Suprapubic skin (tissue), 3 donors: ENCODE measurements around the gene KCNJ1.

Experiments used
- POLR2AphosphoS5 ChIP-seq, 3 donors: sonication (generic); formaldehyde crosslinking; IDR thresholded peaks; one replicate each; pipeline ENCODE4 v1.6.1; 2017; ENCODE audit warnings: antibody characterized with exemption in 3 of 3
- TF ChIP-seq, protein P1 (sequence below), 2 donors: fragments of 200-600 bp in 1 of 2; fragments of 450-650 bp in 1 of 2; sonication (generic) in 1 of 2; IDR thresholded peaks; one replicate each; pipeline ENCODE4 v1.5.1; 2016 to 2019; ENCODE audit warnings: antibody characterized with exemption in 2 of 2, mild to moderate bottlenecking in 1 of 2, moderate library complexity in 1 of 2

DNA sequence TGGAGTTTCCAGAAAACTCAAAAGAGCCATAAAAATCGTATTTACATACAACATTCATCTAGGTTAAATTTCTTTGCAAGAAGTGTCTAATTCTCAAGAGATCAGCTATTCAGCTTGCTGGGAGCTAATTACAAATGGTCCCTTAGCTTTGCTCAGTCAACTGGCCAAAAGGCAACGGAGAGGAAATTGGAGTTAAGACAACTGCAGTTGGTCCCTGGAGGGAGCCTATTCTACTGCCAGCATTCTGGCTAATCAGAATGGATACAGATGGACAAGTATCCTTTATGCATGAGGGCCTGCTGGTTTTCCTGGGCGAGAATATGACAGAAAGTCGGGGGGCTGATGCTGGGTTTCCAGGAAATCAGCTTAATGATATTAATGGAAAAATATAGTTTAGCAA is 45.5 kb downstream of the KCNJ1 start:
- TF ChIP-seq, protein P1, sequence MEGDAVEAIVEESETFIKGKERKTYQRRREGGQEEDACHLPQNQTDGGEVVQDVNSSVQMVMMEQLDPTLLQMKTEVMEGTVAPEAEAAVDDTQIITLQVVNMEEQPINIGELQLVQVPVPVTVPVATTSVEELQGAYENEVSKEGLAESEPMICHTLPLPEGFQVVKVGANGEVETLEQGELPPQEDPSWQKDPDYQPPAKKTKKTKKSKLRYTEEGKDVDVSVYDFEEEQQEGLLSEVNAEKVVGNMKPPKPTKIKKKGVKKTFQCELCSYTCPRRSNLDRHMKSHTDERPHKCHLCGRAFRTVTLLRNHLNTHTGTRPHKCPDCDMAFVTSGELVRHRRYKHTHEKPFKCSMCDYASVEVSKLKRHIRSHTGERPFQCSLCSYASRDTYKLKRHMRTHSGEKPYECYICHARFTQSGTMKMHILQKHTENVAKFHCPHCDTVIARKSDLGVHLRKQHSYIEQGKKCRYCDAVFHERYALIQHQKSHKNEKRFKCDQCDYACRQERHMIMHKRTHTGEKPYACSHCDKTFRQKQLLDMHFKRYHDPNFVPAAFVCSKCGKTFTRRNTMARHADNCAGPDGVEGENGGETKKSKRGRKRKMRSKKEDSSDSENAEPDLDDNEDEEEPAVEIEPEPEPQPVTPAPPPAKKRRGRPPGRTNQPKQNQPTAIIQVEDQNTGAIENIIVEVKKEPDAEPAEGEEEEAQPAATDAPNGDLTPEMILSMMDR (IDR thresholded peaks at IDR 0.05): no peak
- TF ChIP-seq POLR2AphosphoS5 (IDR thresholded peaks at IDR 0.05): no peak
